ENCODE data around the gene MSRB2. TPM values are rescaled to one million over a fixed set of nuclear protein-coding genes. Genes with fewer than 3 reads are reported as not detected.
A peak's percentile ranks its signal among the peaks of the same experiment; 100 is the strongest.

The MSRB2 gene
- total and polyA plus RNA-seq, 2 of the 8 experiments (the other 6 are each of a cell fraction or from before 2014, with no cell fraction given): 11.0 to 13.9 TPM

- no peak for FAIRE-seq
- H2BK120ac ChIP-seq (replicated peaks; ENCODE audit: low read depth, low read length): no peak overlapping the region
- ChIA-PET POLR2A (ENCODE audit: partially characterized antibody) (interaction anchor here (0.8 kb wide), 1 partner anchor 9 kb away, joined by 4 read pairs; no protein-coding TSS in a partner anchor), CTCF (ENCODE audit: partially characterized antibody) (interaction anchor here (0.6 to 1.2 kb wide), 5 partner anchors 14 to 918 kb away, joined by 3 to 4 read pairs (median 3); no protein-coding TSS in a partner anchor)
- no peak overlapping the region for H4K5ac ChIP-seq (ENCODE audit: insufficient read length, low read depth, low read length)
- no peaks in the 10 kb centered on the region for H3K79me1 ChIP-seq (ENCODE audit: low read depth, low read length)
- no peak overlapping the region for H3K27ac ChIP-seq (ENCODE audit: low read depth, low read length)
- TF ChIP-seq BRCA1 (IDR thresholded peaks at IDR 0.05; ENCODE audit: low read depth, low read length) (no peak), RBBP5 (IDR thresholded peaks at IDR 0.05; ENCODE audit: borderline replicate concordance, low read depth, low read length) (no peak), CHD1 (IDR thresholded peaks at IDR 0.05; ENCODE audit: low read depth, low read length) (no peak), RXRA (IDR thresholded peaks at IDR 0.05; ENCODE audit: insufficient read depth, low read depth, low read length) (no peak), SIX5 (IDR thresholded peaks at IDR 0.05; ENCODE audit: low read depth, low read length) (no peak), TAF7 (optimal IDR thresholded peaks at IDR 0.05; ENCODE audit: borderline replicate concordance, low read depth, low read length) (no peak)
- H3K23ac ChIP-seq (ENCODE audit: insufficient read length): no peak overlapping the region
- H3K4ac ChIP-seq (replicated peaks; ENCODE audit: insufficient read length, low read depth, low read length): no peak overlapping the region
- no peak overlapping the region for H3K4me3 ChIP-seq (ENCODE audit: extremely low read depth in 1 of 4, insufficient read depth in 2 of 4, low read depth in 3 of 4, low read length in 4 of 4)
- no peak overlapping the region for H3K56ac ChIP-seq (replicated peaks; ENCODE audit: insufficient read length, low read depth, low read length)
- no peak overlapping the region for H4K91ac ChIP-seq (replicated peaks; ENCODE audit: insufficient read length, low read length)
- no peak overlapping the region for H3K9ac ChIP-seq (replicated peaks in 1 of 4; ENCODE audit: extremely low read depth in 1 of 4, low read depth in 3 of 4, low read length in 3 of 4)
- H2BK5ac ChIP-seq (ENCODE audit: low read depth, low read length): no peak overlapping the region
- no peaks in the 10 kb centered on the region for H3K27me3 ChIP-seq (replicated peaks in 1 of 4; ENCODE audit: control insufficient read depth in 3 of 4, extremely low read depth in 1 of 4, insufficient read depth in 3 of 4, low read length in 3 of 4)
- no peak overlapping the region for H2AFZ ChIP-seq (ENCODE audit: low read length)
- no peak overlapping the region for H4K8ac ChIP-seq (ENCODE audit: extremely low read depth, insufficient read depth, low read length)
- H2BK12ac ChIP-seq (ENCODE audit: low read depth, low read length): no peak overlapping the region
- H2BK20ac ChIP-seq (ENCODE audit: low read length): no peak overlapping the region
- peak overlapping the region in 1 of 2 experiments; percentile 31; a peak in 2 of 4 replicates for H3K4me2 ChIP-seq (ENCODE audit: insufficient read depth in 1 of 2, low read depth in 2 of 2, low read length in 2 of 2)
- H2AK5ac ChIP-seq (ENCODE audit: low read depth, low read length): no peak overlapping the region
- 89% methylated on average over 20 of the region's 20 CpGs; no CpG with 5 or more reads in 1 of the 2 experiments for WGBS, 2 experiments (ENCODE audit: extremely low coverage in 1 of 2, insufficient coverage in 1 of 2, insufficient read length in 1 of 2, insufficient replicate concordance in 2 of 2, low coverage in 1 of 2, low lambda C conversion rate in 2 of 2, missing lambda C conversion rate in 1 of 2)
- H3K79me2 ChIP-seq (ENCODE audit: control insufficient read depth in 1 of 2, insufficient read depth in 2 of 2, low read length in 2 of 2): no peaks in the 10 kb centered on the region
- H3K18ac ChIP-seq (ENCODE audit: extremely low read depth, low read length): no peak overlapping the region
- no peaks in the 10 kb centered on the region for H3K9me3 ChIP-seq (ENCODE audit: insufficient read depth in 2 of 2, low read depth in 1 of 2, low read length in 1 of 2)
- H2BK15ac ChIP-seq (ENCODE audit: low read length): 0 out of 2 replicates have a peak overlapping the region, but pooled peaks have one; percentile 10
- DNase-seq (ENCODE audit: low read depth in 1 of 2, low spot score in 2 of 2): peak in 1 of 2 experiments; percentile 33
- H3K4me1 ChIP-seq (replicated peaks in 1 of 4; ENCODE audit: control insufficient read depth in 3 of 4, insufficient read depth in 4 of 4, low read length in 3 of 4): peaks cover 6 to 23% (median 18%) of the 10 kb centered on the region in 4 experiments; a peak in 6 of 7 replicates
- no peaks in the 10 kb centered on the region for H3K36me3 ChIP-seq (ENCODE audit: control insufficient read depth in 2 of 4, insufficient read depth in 4 of 4, low read length in 3 of 4)
- no peaks in the 10 kb centered on the region for H3K23me2 ChIP-seq (ENCODE audit: low read depth, low read length)
- H3K14ac ChIP-seq (ENCODE audit: insufficient read length): no peak overlapping the region
- no peaks in the 10 kb centered on the region for H4K20me1 ChIP-seq (replicated peaks in 1 of 2; ENCODE audit: control insufficient read depth in 1 of 2, insufficient read depth in 2 of 2, low read length in 2 of 2)
Observed at GRCh38 chr10:23063973-23064812, 31.2 kb upstream of the MSRB2 start.
